ENCODE measurements around the gene ARFGEF2. TPM values are rescaled to one million over a fixed set of nuclear protein-coding genes. Genes with fewer than 3 reads are reported as not detected.

ARFGEF2 gene
- total and polyA plus RNA-seq, 2 of the 8 experiments (the other 6 are each of a cell fraction or from before 2014, with no cell fraction given), result 8.1 to 21.8 TPM

DNA sequence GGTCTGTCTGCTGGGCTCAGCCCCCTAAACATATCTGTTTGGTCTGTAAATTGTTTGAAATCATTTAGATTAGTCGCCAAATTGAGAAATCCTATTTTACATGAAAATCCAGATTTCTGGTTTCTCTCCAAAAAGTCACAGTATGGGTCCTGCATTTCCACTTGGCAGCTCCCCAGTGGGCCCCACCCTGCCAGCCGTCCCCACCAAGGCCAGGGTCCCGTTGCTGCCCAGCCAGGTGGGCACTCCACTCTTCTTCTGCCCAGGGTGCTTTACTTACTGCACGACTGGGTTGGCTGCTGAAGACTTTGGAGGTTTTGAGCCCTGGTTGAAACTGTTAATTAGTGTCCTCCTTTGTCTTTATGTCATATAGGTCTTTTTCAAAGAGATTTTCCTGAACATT is 50.4 kb downstream of the ARFGEF2 start:
- H3K56ac ChIP-seq (replicated peaks; ENCODE audit: insufficient read length, low read depth, low read length), result no peak overlapping the region
- TF ChIP-seq ASH2L (IDR thresholded peaks at IDR 0.05; ENCODE audit: low read length) (no peak), TBP (IDR thresholded peaks at IDR 0.05; ENCODE audit: low read depth, low read length) (no peak)
- no peak overlapping the region for H2BK120ac ChIP-seq (replicated peaks; ENCODE audit: low read depth, low read length)
- 81% methylated on average over 4 of the region's 4 CpGs; no CpG with 5 or more reads in 1 of the 2 experiments for WGBS, 2 experiments (ENCODE audit: extremely low coverage in 1 of 2, insufficient coverage in 1 of 2, insufficient read length in 1 of 2, insufficient replicate concordance in 2 of 2, low coverage in 1 of 2, low lambda C conversion rate in 2 of 2, missing lambda C conversion rate in 1 of 2)
- no peaks in the 10 kb centered on the region for H3K79me2 ChIP-seq (ENCODE audit: control insufficient read depth in 1 of 2, insufficient read depth in 2 of 2, low read length in 2 of 2)
- H2BK15ac ChIP-seq (ENCODE audit: low read length), result no peak overlapping the region
- H3K27me3 ChIP-seq (replicated peaks in 1 of 4; ENCODE audit: control insufficient read depth in 3 of 4, extremely low read depth in 1 of 4, insufficient read depth in 3 of 4, low read length in 3 of 4), result no peaks in the 10 kb centered on the region
- H3K9ac ChIP-seq (replicated peaks in 1 of 4; ENCODE audit: extremely low read depth in 1 of 4, low read depth in 3 of 4, low read length in 3 of 4), result no peak overlapping the region
- POLR2A ChIA-PET (ENCODE audit: partially characterized antibody), result interaction anchor here (0.7 kb wide), 1 partner anchor 80 kb away, joined by 4 read pairs; no protein-coding TSS in a partner anchor
- no peak overlapping the region for H3K18ac ChIP-seq (ENCODE audit: extremely low read depth, low read length)
- no peaks in the 10 kb centered on the region; the same call in 1 of the 2 replicates for H3K79me1 ChIP-seq (ENCODE audit: low read depth, low read length)
- no peak for DNase-seq (ENCODE audit: low read depth in 1 of 2, low spot score in 2 of 2)
- H2BK12ac ChIP-seq (ENCODE audit: low read depth, low read length), result no peak overlapping the region
- CTCF ChIA-PET (ENCODE audit: partially characterized antibody), result interaction anchor here (1.7 kb wide), 1 partner anchor 23 kb away, joined by 6 read pairs; no protein-coding TSS in a partner anchor
- no peak overlapping the region for H3K4me3 ChIP-seq (ENCODE audit: extremely low read depth in 1 of 4, insufficient read depth in 2 of 4, low read depth in 3 of 4, low read length in 4 of 4)
- H3K4me1 ChIP-seq (replicated peaks in 1 of 4; ENCODE audit: control insufficient read depth in 3 of 4, insufficient read depth in 4 of 4, low read length in 3 of 4), result no peaks in the 10 kb centered on the region
- no peak overlapping the region for H2BK20ac ChIP-seq (ENCODE audit: low read length)
- no peak overlapping the region for H4K91ac ChIP-seq (replicated peaks; ENCODE audit: insufficient read length, low read length)
- no peak overlapping the region for H3K4me2 ChIP-seq (ENCODE audit: insufficient read depth in 1 of 2, low read depth in 2 of 2, low read length in 2 of 2)
- no peaks in the 10 kb centered on the region for H3K23me2 ChIP-seq (ENCODE audit: low read depth, low read length)
- no peak overlapping the region for H3K14ac ChIP-seq (ENCODE audit: insufficient read length)
- no peak overlapping the region for H4K5ac ChIP-seq (ENCODE audit: insufficient read length, low read depth, low read length)
- FAIRE-seq, result no peak
- H3K9me3 ChIP-seq (ENCODE audit: insufficient read depth in 2 of 2, low read depth in 1 of 2, low read length in 1 of 2), result no peaks in the 10 kb centered on the region
- no peak overlapping the region for H3K23ac ChIP-seq (ENCODE audit: insufficient read length)
- no peak overlapping the region for H2BK5ac ChIP-seq (ENCODE audit: low read depth, low read length)
- peaks cover 0 to 1% of the 10 kb centered on the region in 2 experiments for H4K20me1 ChIP-seq (replicated peaks in 1 of 2; ENCODE audit: control insufficient read depth in 1 of 2, insufficient read depth in 2 of 2, low read length in 2 of 2)
- peaks cover 14 to 45% (median 36%) of the 10 kb centered on the region in 4 experiments for H3K36me3 ChIP-seq (ENCODE audit: control insufficient read depth in 2 of 4, insufficient read depth in 4 of 4, low read length in 3 of 4)
- H4K8ac ChIP-seq (ENCODE audit: extremely low read depth, insufficient read depth, low read length), result no peak overlapping the region
- no peak overlapping the region for H3K27ac ChIP-seq (ENCODE audit: low read depth, low read length)
- H3K4ac ChIP-seq (replicated peaks; ENCODE audit: insufficient read length, low read depth, low read length), result no peak overlapping the region
- no peak overlapping the region for H2AFZ ChIP-seq (ENCODE audit: low read length)
- H2AK5ac ChIP-seq (ENCODE audit: low read depth, low read length), result no peak overlapping the region

Measured in H1 (cell line).